SK-N-MC (cell line): ENCODE results near the gene SF1.

ENCODE experiments used
- EZH2 ChIP-seq: fragments of 200-600 bp; sonication (generic); IDR thresholded peaks from one replicate; pipeline ENCODE4 v1.6.1; 2017; ENCODE audit warnings: antibody characterized with exemption
- FOXP2 ChIP-seq: optimal IDR thresholded peaks from 2 replicates; pipeline ENCODE3; 2011; ENCODE audit warnings: mild to moderate bottlenecking, moderate library complexity; ENCODE audit not compliant: insufficient read depth; ENCODE audit errors: extremely low read length, control extremely low read depth
- POLR2AphosphoS5 ChIP-seq: IDR thresholded peaks from 2 replicates; pipeline ENCODE4 v1.6.1; 2012; ENCODE audit warnings: mild to moderate bottlenecking, low read depth, low read length, borderline replicate concordance

- TF ChIP-seq POLR2AphosphoS5 (no peak), EZH2 (no peak), FOXP2 (no peak)
These were observed 57.5 kb downstream of the SF1 start for GRCh38 chr11:64720640-64721358.
